Liver (tissue), 9 donors: ENCODE data around the gene DTNB. TPM values are rescaled to one million over a fixed set of nuclear protein-coding genes. Genes with fewer than 3 reads are reported as not detected.

ENCODE experiments used
- DNase-seq: peaks from one replicate; pipeline ENCODE4 v3.0.0-alpha.2; 2017; ENCODE audit warnings: low spot score
- H3K27ac ChIP-seq, 2 donors: one replicate each; pipeline ENCODE4 v1.7.0; 2013; ENCODE audit warnings: inconsistent platforms in 2 of 2, low read length in 2 of 2, control low read depth in 1 of 2, low read depth in 1 of 2, mild to moderate bottlenecking in 1 of 2
- H3K27me3 ChIP-seq, 4 donors: one replicate each; pipeline versions ENCODE4 v1.6.1 to v1.7.0; 2013; ENCODE audit warnings: low read length in 3 of 4, inconsistent platforms in 1 of 4, mild to moderate bottlenecking in 1 of 4, moderate library complexity in 1 of 4; ENCODE audit not compliant: control insufficient read depth in 4 of 4, insufficient read depth in 4 of 4
- H3K36me3 ChIP-seq, 4 donors: one replicate each; pipeline versions ENCODE4 v1.6.1 to v1.7.0; 2013; ENCODE audit warnings: low read length in 3 of 4, mild to moderate bottlenecking in 3 of 4, low read depth in 1 of 4, moderate library complexity in 1 of 4; ENCODE audit not compliant: control insufficient read depth in 4 of 4, insufficient read depth in 3 of 4
- H3K4me1 ChIP-seq, 4 donors: one replicate each; pipeline versions ENCODE4 v1.6.1 to v1.7.0; 2013; ENCODE audit warnings: low read length in 3 of 4, mild to moderate bottlenecking in 3 of 4, moderate library complexity in 1 of 4; ENCODE audit not compliant: control insufficient read depth in 4 of 4, insufficient read depth in 4 of 4
- H3K4me3 ChIP-seq, 3 donors: one replicate each; pipeline versions ENCODE4 v1.6.1 to v1.7.0; 2013; ENCODE audit warnings: low read length in 3 of 3, control low read depth in 1 of 3, low read depth in 1 of 3, mild to moderate bottlenecking in 1 of 3
- H3K9ac ChIP-seq, 2 donors: one replicate each; pipeline ENCODE4 v1.7.0; 2013; ENCODE audit warnings: low read length in 2 of 2, mild to moderate bottlenecking in 2 of 2, moderate library complexity in 2 of 2, control low read depth in 1 of 2, low read depth in 1 of 2
- H3K9me3 ChIP-seq, 4 donors: one replicate each; pipeline versions ENCODE4 v1.6.1 to v1.7.0; 2013; ENCODE audit warnings: low read length in 3 of 4; ENCODE audit not compliant: control insufficient read depth in 4 of 4
- EGR1 ChIP-seq, 2 donors: IDR thresholded peaks; 2 replicates each; pipeline ENCODE4 v1.6.1; 2016 to 2018; ENCODE audit warnings: antibody characterized with exemption in 2 of 2, low read depth in 2 of 2
- FOXA2 ChIP-seq: IDR thresholded peaks from 2 replicates; pipeline ENCODE4 v1.6.1; 2016; ENCODE audit warnings: antibody characterized with exemption
- GABPA ChIP-seq, 2 donors: IDR thresholded peaks in 1 of 2; conservative IDR thresholded peaks in 1 of 2; 2 replicates each; pipeline ENCODE4 v1.6.1; 2016; ENCODE audit warnings: antibody characterized with exemption in 2 of 2, mild to moderate bottlenecking in 1 of 2, moderate library complexity in 1 of 2
- HNF4A ChIP-seq, 2 donors: conservative IDR thresholded peaks; 2 replicates each; pipeline ENCODE4 v1.6.1; 2016; ENCODE audit warnings: antibody characterized with exemption in 2 of 2, mild to moderate bottlenecking in 2 of 2
- HNF4G ChIP-seq: IDR thresholded peaks from 2 replicates; pipeline ENCODE4 v1.6.1; 2016; ENCODE audit warnings: antibody characterized with exemption
- JUND ChIP-seq, 2 donors: IDR thresholded peaks; 2 replicates each; pipeline ENCODE4 v1.6.1; 2016; ENCODE audit warnings: antibody characterized with exemption in 2 of 2
- NR2F2 ChIP-seq: IDR thresholded peaks from 2 replicates; pipeline ENCODE4 v1.6.1; 2016; ENCODE audit warnings: antibody characterized with exemption
- RAD21 ChIP-seq, 2 donors: IDR thresholded peaks; 2 replicates each; pipeline ENCODE4 v1.6.1; 2016; ENCODE audit warnings: antibody characterized with exemption in 2 of 2, mild to moderate bottlenecking in 2 of 2
- RXRA ChIP-seq, 2 donors: IDR thresholded peaks; 2 replicates each; pipeline ENCODE4 v1.6.1; 2017 to 2018; ENCODE audit warnings: antibody characterized with exemption in 2 of 2, mild to moderate bottlenecking in 1 of 2
- SP1 ChIP-seq: IDR thresholded peaks from 2 replicates; pipeline ENCODE4 v1.6.1; 2018; ENCODE audit warnings: antibody characterized with exemption, mild to moderate bottlenecking
- TAF1 ChIP-seq: conservative IDR thresholded peaks from 2 replicates; pipeline ENCODE4 v1.6.1; 2016; ENCODE audit warnings: antibody characterized with exemption, mild to moderate bottlenecking
- YY1 ChIP-seq: IDR thresholded peaks from 2 replicates; pipeline ENCODE4 v1.6.1; 2016; ENCODE audit warnings: antibody characterized with exemption, mild to moderate bottlenecking
- WGBS: extraction: QIAGEN DNeasy Blood & Tissue Kit; methylation state at CpG from one replicate; pipeline ENCODE4 v1.1.7; 2013; 5-methylcytosine and 5-hydroxymethylcytosine counted together
- polyA plus RNA-seq, 2 donors: library from polyadenylated mRNA; stranded (reverse) in 1 of 2; unstranded in 1 of 2; fragments of 200-250 nt in 1 of 2; fragments of >200 nt in 1 of 2; fragmentation: Nextera tagmentation in 1 of 2; extraction: Ambion mirVana in 1 of 2; gene quantifications; one replicate each; pipeline versions ENCODE4 v1.2.1 to v1.2.3, GENCODE V29; 2013 to 2015
- total RNA-seq, 2 donors: library from RNA; depleted of rRNA; stranded (reverse); fragments of >200 nt; gene quantifications; one replicate each; pipeline ENCODE4 v1.2.3, GENCODE V29; 2014
- TF ChIP-seq, protein P1 (sequence below): IDR thresholded peaks from 2 replicates; pipeline ENCODE4 v1.6.1; 2016; ENCODE audit warnings: antibody characterized with exemption
- TF ChIP-seq, protein P2 (sequence below): IDR thresholded peaks from 2 replicates; pipeline ENCODE4 v1.6.1; 2016; ENCODE audit warnings: antibody characterized with exemption
- TF ChIP-seq, protein P3 (sequence below): IDR thresholded peaks from 2 replicates; pipeline ENCODE4 v1.6.1; 2016; ENCODE audit warnings: antibody characterized with exemption, mild to moderate bottlenecking
- TF ChIP-seq, protein P4 (sequence below): fragments of 150-350 bp; IDR thresholded peaks from 2 replicates; pipeline ENCODE4 v1.5.1; 2017; ENCODE audit warnings: improper control_type of control experiment, low read depth, low read length; ENCODE audit not compliant: missing input control
- TF ChIP-seq, protein P5 (sequence below): IDR thresholded peaks from 2 replicates; pipeline ENCODE4 v1.6.1; 2016; ENCODE audit warnings: antibody characterized with exemption
- donor health status: healthy.
- donor health status: healthy.
- donor health status: healthy.
- donor health status: healthy.
- donor health status: healthy.

Gene DTNB
- total and polyA plus RNA-seq, 4 donors, result 3.3 to 10.5 (median 6.4) TPM

DNA sequence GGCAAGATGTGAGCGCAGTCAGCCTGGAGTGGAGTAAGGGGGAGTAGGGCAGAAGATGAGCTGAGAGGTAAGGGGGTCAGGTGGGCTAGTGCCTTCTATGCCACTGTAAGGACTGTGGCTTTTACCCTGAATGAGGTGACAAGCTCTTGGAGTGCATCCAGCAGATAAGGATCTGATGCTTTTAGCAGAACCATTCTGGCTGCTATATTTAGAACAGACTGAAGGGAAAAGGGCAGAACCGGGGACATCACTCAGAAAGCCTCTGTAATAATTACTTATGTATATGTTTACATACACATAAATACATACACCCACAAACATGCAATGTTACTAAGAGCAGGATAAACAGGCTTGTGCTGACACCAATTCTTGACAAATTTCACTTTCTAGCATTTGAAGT lies 124.8 kb downstream of the DTNB start:
- no peaks in the 10 kb centered on the region for H3K36me3 ChIP-seq
- H3K4me3 ChIP-seq, result no peak overlapping the region
- no peaks in the 10 kb centered on the region for H3K27me3 ChIP-seq
- WGBS, result 59% methylated on average over 2 of the region's 2 CpGs
- no peak for DNase-seq
- no peak overlapping the region for H3K27ac ChIP-seq
- H3K4me1 ChIP-seq, result no peaks in the 10 kb centered on the region
- no peaks in the 10 kb centered on the region for H3K9me3 ChIP-seq
- TF ChIP-seq NR2F2, result no peak
- TF ChIP-seq, protein P1, sequence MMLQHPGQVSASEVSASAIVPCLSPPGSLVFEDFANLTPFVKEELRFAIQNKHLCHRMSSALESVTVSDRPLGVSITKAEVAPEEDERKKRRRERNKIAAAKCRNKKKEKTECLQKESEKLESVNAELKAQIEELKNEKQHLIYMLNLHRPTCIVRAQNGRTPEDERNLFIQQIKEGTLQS, result no peak
- TF ChIP-seq HNF4G, result no peak
- TF ChIP-seq, protein P2, sequence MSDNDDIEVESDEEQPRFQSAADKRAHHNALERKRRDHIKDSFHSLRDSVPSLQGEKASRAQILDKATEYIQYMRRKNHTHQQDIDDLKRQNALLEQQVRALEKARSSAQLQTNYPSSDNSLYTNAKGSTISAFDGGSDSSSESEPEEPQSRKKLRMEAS, result no peak
- TF ChIP-seq, protein P3, sequence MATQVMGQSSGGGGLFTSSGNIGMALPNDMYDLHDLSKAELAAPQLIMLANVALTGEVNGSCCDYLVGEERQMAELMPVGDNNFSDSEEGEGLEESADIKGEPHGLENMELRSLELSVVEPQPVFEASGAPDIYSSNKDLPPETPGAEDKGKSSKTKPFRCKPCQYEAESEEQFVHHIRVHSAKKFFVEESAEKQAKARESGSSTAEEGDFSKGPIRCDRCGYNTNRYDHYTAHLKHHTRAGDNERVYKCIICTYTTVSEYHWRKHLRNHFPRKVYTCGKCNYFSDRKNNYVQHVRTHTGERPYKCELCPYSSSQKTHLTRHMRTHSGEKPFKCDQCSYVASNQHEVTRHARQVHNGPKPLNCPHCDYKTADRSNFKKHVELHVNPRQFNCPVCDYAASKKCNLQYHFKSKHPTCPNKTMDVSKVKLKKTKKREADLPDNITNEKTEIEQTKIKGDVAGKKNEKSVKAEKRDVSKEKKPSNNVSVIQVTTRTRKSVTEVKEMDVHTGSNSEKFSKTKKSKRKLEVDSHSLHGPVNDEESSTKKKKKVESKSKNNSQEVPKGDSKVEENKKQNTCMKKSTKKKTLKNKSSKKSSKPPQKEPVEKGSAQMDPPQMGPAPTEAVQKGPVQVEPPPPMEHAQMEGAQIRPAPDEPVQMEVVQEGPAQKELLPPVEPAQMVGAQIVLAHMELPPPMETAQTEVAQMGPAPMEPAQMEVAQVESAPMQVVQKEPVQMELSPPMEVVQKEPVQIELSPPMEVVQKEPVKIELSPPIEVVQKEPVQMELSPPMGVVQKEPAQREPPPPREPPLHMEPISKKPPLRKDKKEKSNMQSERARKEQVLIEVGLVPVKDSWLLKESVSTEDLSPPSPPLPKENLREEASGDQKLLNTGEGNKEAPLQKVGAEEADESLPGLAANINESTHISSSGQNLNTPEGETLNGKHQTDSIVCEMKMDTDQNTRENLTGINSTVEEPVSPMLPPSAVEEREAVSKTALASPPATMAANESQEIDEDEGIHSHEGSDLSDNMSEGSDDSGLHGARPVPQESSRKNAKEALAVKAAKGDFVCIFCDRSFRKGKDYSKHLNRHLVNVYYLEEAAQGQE, result no peak
- TF ChIP-seq GABPA (IDR thresholded peaks at IDR 0.05 in 1 of 2, conservative IDR thresholded peaks at IDR 0.05 in 1 of 2), result no peak
- TF ChIP-seq, protein P4, sequence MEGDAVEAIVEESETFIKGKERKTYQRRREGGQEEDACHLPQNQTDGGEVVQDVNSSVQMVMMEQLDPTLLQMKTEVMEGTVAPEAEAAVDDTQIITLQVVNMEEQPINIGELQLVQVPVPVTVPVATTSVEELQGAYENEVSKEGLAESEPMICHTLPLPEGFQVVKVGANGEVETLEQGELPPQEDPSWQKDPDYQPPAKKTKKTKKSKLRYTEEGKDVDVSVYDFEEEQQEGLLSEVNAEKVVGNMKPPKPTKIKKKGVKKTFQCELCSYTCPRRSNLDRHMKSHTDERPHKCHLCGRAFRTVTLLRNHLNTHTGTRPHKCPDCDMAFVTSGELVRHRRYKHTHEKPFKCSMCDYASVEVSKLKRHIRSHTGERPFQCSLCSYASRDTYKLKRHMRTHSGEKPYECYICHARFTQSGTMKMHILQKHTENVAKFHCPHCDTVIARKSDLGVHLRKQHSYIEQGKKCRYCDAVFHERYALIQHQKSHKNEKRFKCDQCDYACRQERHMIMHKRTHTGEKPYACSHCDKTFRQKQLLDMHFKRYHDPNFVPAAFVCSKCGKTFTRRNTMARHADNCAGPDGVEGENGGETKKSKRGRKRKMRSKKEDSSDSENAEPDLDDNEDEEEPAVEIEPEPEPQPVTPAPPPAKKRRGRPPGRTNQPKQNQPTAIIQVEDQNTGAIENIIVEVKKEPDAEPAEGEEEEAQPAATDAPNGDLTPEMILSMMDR, result no peak
- TF ChIP-seq, protein P5, sequence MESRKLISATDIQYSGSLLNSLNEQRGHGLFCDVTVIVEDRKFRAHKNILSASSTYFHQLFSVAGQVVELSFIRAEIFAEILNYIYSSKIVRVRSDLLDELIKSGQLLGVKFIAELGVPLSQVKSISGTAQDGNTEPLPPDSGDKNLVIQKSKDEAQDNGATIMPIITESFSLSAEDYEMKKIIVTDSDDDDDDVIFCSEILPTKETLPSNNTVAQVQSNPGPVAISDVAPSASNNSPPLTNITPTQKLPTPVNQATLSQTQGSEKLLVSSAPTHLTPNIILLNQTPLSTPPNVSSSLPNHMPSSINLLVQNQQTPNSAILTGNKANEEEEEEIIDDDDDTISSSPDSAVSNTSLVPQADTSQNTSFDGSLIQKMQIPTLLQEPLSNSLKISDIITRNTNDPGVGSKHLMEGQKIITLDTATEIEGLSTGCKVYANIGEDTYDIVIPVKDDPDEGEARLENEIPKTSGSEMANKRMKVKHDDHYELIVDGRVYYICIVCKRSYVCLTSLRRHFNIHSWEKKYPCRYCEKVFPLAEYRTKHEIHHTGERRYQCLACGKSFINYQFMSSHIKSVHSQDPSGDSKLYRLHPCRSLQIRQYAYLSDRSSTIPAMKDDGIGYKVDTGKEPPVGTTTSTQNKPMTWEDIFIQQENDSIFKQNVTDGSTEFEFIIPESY, result no peak
- TF ChIP-seq FOXA2, result no peak
- no peak for TF ChIP-seq YY1
- TF ChIP-seq HNF4A (conservative IDR thresholded peaks at IDR 0.05), result no peak
- no peak for TF ChIP-seq TAF1
- no peak for TF ChIP-seq RAD21 (IDR thresholded peaks at IDR 0.05)
- H3K9ac ChIP-seq, result no peak overlapping the region

DNA sequence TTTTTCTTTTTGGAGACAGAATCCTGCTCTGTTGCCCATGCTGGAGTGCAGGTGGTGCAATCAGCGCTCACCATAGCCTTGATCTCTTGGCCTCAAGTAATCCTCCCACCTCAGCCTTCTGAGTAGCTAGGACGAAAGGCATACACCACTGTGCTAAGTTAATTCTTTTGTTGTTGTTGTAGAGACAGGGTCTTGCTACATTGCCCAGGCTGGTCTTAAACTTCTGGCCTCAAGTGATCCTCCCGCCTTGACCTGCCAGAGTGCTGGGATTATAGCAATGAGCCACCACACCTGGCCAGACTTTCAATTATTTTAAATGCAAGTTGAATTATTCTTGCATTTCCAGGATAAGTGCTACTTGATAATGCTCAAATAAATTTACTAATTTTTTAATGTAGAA lies 126.5 kb downstream of the DTNB start:
- Histone ChIP-seq H3K4me3 (no peak overlapping the region), H3K4me1 (no peaks in the 10 kb centered on the region), H3K9me3 (no peaks in the 10 kb centered on the region), H3K27me3 (no peaks in the 10 kb centered on the region), H3K9ac (no peak overlapping the region), H3K36me3 (no peaks in the 10 kb centered on the region), H3K27ac (no peak overlapping the region)
- no peak for DNase-seq
- WGBS, result 98% methylated on average over 3 of the region's 3 CpGs
- TF ChIP-seq NR2F2, result no peak
- TF ChIP-seq GABPA (IDR thresholded peaks at IDR 0.05 in 1 of 2, conservative IDR thresholded peaks at IDR 0.05 in 1 of 2), result no peak
- TF ChIP-seq, protein P4, result no peak
- TF ChIP-seq, protein P3, result no peak
- TF ChIP-seq EGR1 (IDR thresholded peaks at IDR 0.05; ENCODE audit: low read depth in 2 of 2), result no peak
- TF ChIP-seq, protein P2, result no peak
- no peak for TF ChIP-seq JUND (IDR thresholded peaks at IDR 0.05)
- TF ChIP-seq FOXA2, result no peak
- no peak for TF ChIP-seq SP1
- TF ChIP-seq TAF1, result no peak
- no peak for TF ChIP-seq YY1
- TF ChIP-seq RXRA (IDR thresholded peaks at IDR 0.05), result no peak
- TF ChIP-seq, protein P1, result no peak
